Measurements from ENCODE around the gene FBXO48. TPM values are rescaled to one million over a fixed set of nuclear protein-coding genes. Genes with fewer than 3 reads are reported as not detected.

Gene FBXO48
- total RNA-seq, 6 experiments from 2014 or later = 0.82 to 1.5 (median 1.2) TPM

GRCh38 chr2:68476454-68476853 lies 9.4 kb upstream of the FBXO48 start:
- Histone ChIP-seq H3K4me1 (no peaks in the 10 kb centered on the region), H3K27me3 (no peaks in the 10 kb centered on the region), H3K36me3 (no peaks in the 10 kb centered on the region), H3K9me3 (no peaks in the 10 kb centered on the region), H3K4me3 (no peak overlapping the region), H3K27ac (no peak overlapping the region)
- WGBS (ENCODE audit: insufficient coverage, low coverage, low lambda C conversion rate, missing lambda C conversion rate) = 100% methylated on average over 1 of the region's 1 CpG
- ATAC-seq (no peak), DNase-seq (no peak)
- TF ChIP-seq POLR2A (IDR thresholded peaks at IDR 0.05) (no peak), CTCF (IDR thresholded peaks at IDR 0.05) (no peak)
- intact Hi-C loops (cut with DNase I) = no loop called here

GRCh38 chr2:68475576-68475975 lies 8.5 kb upstream of the FBXO48 start:
- intact Hi-C loops (cut with DNase I) = no loop called here
- no peaks in the 10 kb centered on the region for H3K27me3 ChIP-seq
- ATAC-seq = no peak
- H3K27ac ChIP-seq = no peak overlapping the region
- H3K9me3 ChIP-seq = no peaks in the 10 kb centered on the region
- no peaks in the 10 kb centered on the region for H3K36me3 ChIP-seq
- 28% methylated on average over 2 of the region's 2 CpGs for WGBS (ENCODE audit: insufficient coverage, low coverage, low lambda C conversion rate, missing lambda C conversion rate)
- DNase-seq = no peak
- H3K4me1 ChIP-seq = no peaks in the 10 kb centered on the region
- TF ChIP-seq CTCF (IDR thresholded peaks at IDR 0.05) = no peak
- TF ChIP-seq POLR2A (IDR thresholded peaks at IDR 0.05) = no peak
- H3K4me3 ChIP-seq = no peak overlapping the region

GRCh38 chr2:68475110-68475509 lies 8.0 kb upstream of the FBXO48 start:
- Histone ChIP-seq H3K36me3 (no peaks in the 10 kb centered on the region), H3K27ac (no peak overlapping the region), H3K27me3 (no peaks in the 10 kb centered on the region), H3K9me3 (no peaks in the 10 kb centered on the region), H3K4me3 (no peak overlapping the region), H3K4me1 (no peaks in the 10 kb centered on the region)
- intact Hi-C loops (cut with DNase I) = no loop called here
- ATAC-seq (peak in 1 of 4 donors; percentile 39), DNase-seq (no peak)
- no peak for TF ChIP-seq POLR2A (IDR thresholded peaks at IDR 0.05)
- no peak for TF ChIP-seq CTCF (IDR thresholded peaks at IDR 0.05)

- intact Hi-C loops (cut with DNase I) = no loop called here
- ATAC-seq = no peak
- Histone ChIP-seq H3K9me3 (no peaks in the 10 kb centered on the region), H3K36me3 (no peaks in the 10 kb centered on the region), H3K4me3 (no peak overlapping the region), H3K4me1 (peaks cover 0 to 6% (median 0%) of the 10 kb centered on the region in 4 donors), H3K27ac (no peak overlapping the region), H3K27me3 (no peaks in the 10 kb centered on the region)
- 87% methylated on average over 3 of the region's 3 CpGs for WGBS (ENCODE audit: insufficient coverage, low coverage, low lambda C conversion rate, missing lambda C conversion rate)
- DNase-seq = no peak
- TF ChIP-seq CTCF (IDR thresholded peaks at IDR 0.05) (no peak), POLR2A (IDR thresholded peaks at IDR 0.05) (no peak)
These were observed 5.8 kb upstream of the FBXO48 start for GRCh38 chr2:68472796-68473414.

GRCh38 chr2:68471385-68471784 lies 4.3 kb upstream of the FBXO48 start:
- Histone ChIP-seq H3K4me1 (peaks cover 0 to 8% (median 0%) of the 10 kb centered on the region in 4 donors), H3K27me3 (no peaks in the 10 kb centered on the region), H3K27ac (no peak overlapping the region), H3K36me3 (no peaks in the 10 kb centered on the region), H3K9me3 (no peaks in the 10 kb centered on the region), H3K4me3 (no peak overlapping the region)
- DNase-seq (no peak), ATAC-seq (no peak)
- intact Hi-C loops (cut with DNase I) = no loop called here
- WGBS (ENCODE audit: insufficient coverage, low coverage, low lambda C conversion rate, missing lambda C conversion rate) = 100% methylated on average over 2 of the region's 2 CpGs
- TF ChIP-seq CTCF (IDR thresholded peaks at IDR 0.05) = no peak
- TF ChIP-seq POLR2A (IDR thresholded peaks at IDR 0.05) = no peak

Data from right lobe of liver (tissue), 6 donors.